HG02870 (cell line): Measurements from ENCODE around the gene ARAP1.
"Not testable (repeated sequence)": the region's sequence is repeated elsewhere in the genome, so short reads cannot be mapped to it uniquely, and the experiment has no call there.

Experiments
- ATAC-seq: cut with Tn5 transposase; IDR thresholded peaks from one replicate; pipeline ENCODE4 v1.9.1; 2021; ENCODE audit warnings: mild to moderate bottlenecking, moderate library complexity; ENCODE audit not compliant: unreplicated experiment

ARAP1 gene

GRCh38 chr11:72752088-72752914, at the start of gene ARAP1:
ARAP1 (minus strand) TSS chr11:72752408; CDS start chr11:72727128, 25,280 bp downstream.
- peak; percentile 68 for ATAC-seq

- no peak for ATAC-seq
Observed at GRCh38 chr11:72799441-72799840, 47.2 kb upstream of the ARAP1 start.

GRCh38 chr11:72798361-72798760, 46.2 kb upstream of the ARAP1 start:
- no peak for ATAC-seq

GRCh38 chr11:72793425-72794367, 41.5 kb upstream of the ARAP1 start, which contains the start of gene STARD10:
STARD10 (minus strand) TSS chr11:72794047; CDS start chr11:72781181, 12,866 bp downstream.
- peak; percentile 83 for ATAC-seq

GRCh38 chr11:72793076-72793424, 40.8 kb upstream of the ARAP1 start:
- no peak for ATAC-seq

- no peak for ATAC-seq
Observed at GRCh38 chr11:72792437-72793021, 40.3 kb upstream of the ARAP1 start.

- not testable (repeated sequence) for ATAC-seq
Observed at GRCh38 chr11:72791228-72791627, 39.0 kb upstream of the ARAP1 start.

- ATAC-seq: no peak
Observed at GRCh38 chr11:72789493-72790131, 37.4 kb upstream of the ARAP1 start.

GRCh38 chr11:72788241-72788640, 36.0 kb upstream of the ARAP1 start:
- no peak for ATAC-seq

- no peak for ATAC-seq
Observed at GRCh38 chr11:72787216-72788104, 35.3 kb upstream of the ARAP1 start.

- ATAC-seq: no peak
Observed at GRCh38 chr11:72786305-72787215, 34.4 kb upstream of the ARAP1 start.

GRCh38 chr11:72784662-72785061, 32.5 kb upstream of the ARAP1 start:
- ATAC-seq: no peak

GRCh38 chr11:72783144-72783905, 31.1 kb upstream of the ARAP1 start:
- ATAC-seq: no peak

- no peak for ATAC-seq
Observed at GRCh38 chr11:72782081-72782920, 30.1 kb upstream of the ARAP1 start.

GRCh38 chr11:72781313-72782080, 29.3 kb upstream of the ARAP1 start:
- no peak for ATAC-seq

- no peak for ATAC-seq
Observed at GRCh38 chr11:72781063-72781312, 28.8 kb upstream of the ARAP1 start.
